ENCODE results near the gene E2F4.

E2F4 gene

GRCh38 chr16:67164599-67165061 lies 27.3 kb upstream of the E2F4 start, which contains the start of gene HSF4:
Gene HSF4 (plus strand): TSS chr16:67164745. CDS start chr16:67164812, 67 bp downstream.
- ATAC-seq = no peak
- TF ChIP-seq TOX (CRISPR knock-in tag; IDR thresholded peaks at IDR 0.05; ENCODE audit: borderline replicate concordance) (no peak), ZC3H10 (CRISPR knock-in tag; IDR thresholded peaks at IDR 0.05) (no peak), ZNF565 (CRISPR knock-in tag; conservative IDR thresholded peaks at IDR 0.05; ENCODE audit: low read depth) (no peak), TCF4 (CRISPR knock-in tag; IDR thresholded peaks at IDR 0.05; ENCODE audit: borderline replicate concordance) (no peak), PATZ1 (CRISPR knock-in tag; IDR thresholded peaks at IDR 0.05; ENCODE audit: borderline replicate concordance) (no peak), SNAI2 (CRISPR knock-in tag; IDR thresholded peaks at IDR 0.05) (no peak), CREB5 (CRISPR knock-in tag; IDR thresholded peaks at IDR 0.05; ENCODE audit: low read depth) (no peak), OSR1 (CRISPR knock-in tag; IDR thresholded peaks at IDR 0.05) (no peak), BACH2 (CRISPR knock-in tag; IDR thresholded peaks at IDR 0.05; ENCODE audit: borderline replicate concordance) (no peak), CSRNP3 (CRISPR knock-in tag; IDR thresholded peaks at IDR 0.05) (no peak)

GRCh38 chr16:67165121-67166078 lies 26.6 kb upstream of the E2F4 start:
- no peak for ATAC-seq
- TF ChIP-seq, protein P1, sequence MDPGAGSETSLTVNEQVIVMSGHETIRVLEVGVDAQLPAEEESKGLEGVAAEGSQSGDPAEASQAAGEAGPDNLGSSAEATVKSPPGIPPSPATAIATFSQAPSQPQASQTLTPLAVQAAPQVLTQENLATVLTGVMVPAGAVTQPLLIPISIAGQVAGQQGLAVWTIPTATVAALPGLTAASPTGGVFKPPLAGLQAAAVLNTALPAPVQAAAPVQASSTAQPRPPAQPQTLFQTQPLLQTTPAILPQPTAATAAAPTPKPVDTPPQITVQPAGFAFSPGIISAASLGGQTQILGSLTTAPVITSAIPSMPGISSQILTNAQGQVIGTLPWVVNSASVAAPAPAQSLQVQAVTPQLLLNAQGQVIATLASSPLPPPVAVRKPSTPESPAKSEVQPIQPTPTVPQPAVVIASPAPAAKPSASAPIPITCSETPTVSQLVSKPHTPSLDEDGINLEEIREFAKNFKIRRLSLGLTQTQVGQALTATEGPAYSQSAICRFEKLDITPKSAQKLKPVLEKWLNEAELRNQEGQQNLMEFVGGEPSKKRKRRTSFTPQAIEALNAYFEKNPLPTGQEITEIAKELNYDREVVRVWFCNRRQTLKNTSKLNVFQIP (CRISPR knock-in tag; IDR thresholded peaks at IDR 0.05; ENCODE audit: borderline replicate concordance, low read depth) = no peak
- no peak for TF ChIP-seq ZC3H10 (CRISPR knock-in tag; IDR thresholded peaks at IDR 0.05)
- no peak for TF ChIP-seq BACH2 (CRISPR knock-in tag; IDR thresholded peaks at IDR 0.05; ENCODE audit: borderline replicate concordance)
- TF ChIP-seq GLIS3 (CRISPR knock-in tag; IDR thresholded peaks at IDR 0.05) = no peak
- TF ChIP-seq ZNF8 (CRISPR knock-in tag; IDR thresholded peaks at IDR 0.05) = no peak
- no peak for TF ChIP-seq CSDC2 (CRISPR knock-in tag; IDR thresholded peaks at IDR 0.05)
- TF ChIP-seq ISL1 (CRISPR knock-in tag; IDR thresholded peaks at IDR 0.05) = no peak
- no peak for TF ChIP-seq CREB5 (CRISPR knock-in tag; IDR thresholded peaks at IDR 0.05; ENCODE audit: low read depth)
- TF ChIP-seq ARNTL (CRISPR knock-in tag; IDR thresholded peaks at IDR 0.05; ENCODE audit: borderline replicate concordance, low read depth) = no peak
- no peak for TF ChIP-seq ZFP3 (CRISPR knock-in tag; IDR thresholded peaks at IDR 0.05)
- TF ChIP-seq ZNF565 (CRISPR knock-in tag; conservative IDR thresholded peaks at IDR 0.05; ENCODE audit: low read depth) = no peak
- no peak for TF ChIP-seq PATZ1 (CRISPR knock-in tag; IDR thresholded peaks at IDR 0.05; ENCODE audit: borderline replicate concordance)
- no peak for TF ChIP-seq SNAI2 (CRISPR knock-in tag; IDR thresholded peaks at IDR 0.05)
- no peak for TF ChIP-seq RARB (CRISPR knock-in tag; IDR thresholded peaks at IDR 0.05)
- no peak for TF ChIP-seq ZNF70 (CRISPR knock-in tag; IDR thresholded peaks at IDR 0.05)
- no peak for TF ChIP-seq PPARA (CRISPR knock-in tag; IDR thresholded peaks at IDR 0.05; ENCODE audit: borderline replicate concordance)
- no peak for TF ChIP-seq ZFP30 (CRISPR knock-in tag; IDR thresholded peaks at IDR 0.05)
- TF ChIP-seq TOX (CRISPR knock-in tag; IDR thresholded peaks at IDR 0.05; ENCODE audit: borderline replicate concordance) = no peak

Measured in SK-N-SH treated with all-trans-retinoic acid at 6 μM for 48 hours (cell line).